NB4 (cell line): Measurements from ENCODE around the gene FBN1.

Experiments used
- DNase-seq: peaks from one replicate; pipeline ENCODE4 v3.0.0; 2010; ENCODE audit warnings: low read depth
- H3K4me3 ChIP-seq: one replicate; pipeline ENCODE4 v1.5.1; 2011; ENCODE audit warnings: mild to moderate bottlenecking, low read depth, low read length, moderate library complexity
- CTCF ChIP-seq: IDR thresholded peaks from one replicate; pipeline ENCODE4 v1.5.1; 2012; ENCODE audit warnings: low read depth, low read length
- MYC ChIP-seq: IDR thresholded peaks from 2 replicates; pipeline ENCODE4 v1.6.1; 2011; ENCODE audit warnings: low read depth, low read length
- POLR2A ChIP-seq: IDR thresholded peaks from 2 replicates; pipeline ENCODE4 v1.6.1; 2011; ENCODE audit warnings: mild to moderate bottlenecking; ENCODE audit not compliant: insufficient read length; ENCODE audit errors: extremely low read depth
- TF ChIP-seq, protein P1 (sequence below): IDR thresholded peaks from 2 replicates; pipeline ENCODE4 v1.6.1; 2011; ENCODE audit warnings: low read depth, low read length

Gene FBN1

DNA sequence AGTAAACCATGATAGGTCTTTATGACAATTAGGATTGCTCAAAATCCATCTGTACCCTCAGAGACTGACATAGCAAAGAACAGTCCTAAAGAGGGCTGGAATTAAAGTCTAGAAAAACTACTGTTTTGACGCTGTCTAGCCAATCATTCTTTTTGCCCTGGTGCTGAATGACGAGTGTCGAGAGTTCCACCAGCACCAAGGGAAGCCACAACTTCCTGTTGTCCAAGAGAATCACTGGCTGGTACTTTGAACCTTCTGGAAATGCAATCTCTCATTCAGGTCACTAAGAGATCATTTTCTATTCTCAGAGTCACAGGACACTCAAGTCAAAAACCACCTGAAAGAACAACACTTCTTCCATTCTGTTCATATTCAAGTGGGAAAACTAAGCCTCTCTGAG is 37.7 kb downstream of the FBN1 start:
- no peak overlapping the region for H3K4me3 ChIP-seq
- TF ChIP-seq CTCF = no peak
- DNase-seq = no peak

GRCh38 chr15:48604567-48604966 is 40.9 kb downstream of the FBN1 start:
- H3K4me3 ChIP-seq = no peak overlapping the region
- DNase-seq = no peak
- TF ChIP-seq CTCF (no peak), POLR2A (no peak), MYC (no peak)
- TF ChIP-seq, protein P1, sequence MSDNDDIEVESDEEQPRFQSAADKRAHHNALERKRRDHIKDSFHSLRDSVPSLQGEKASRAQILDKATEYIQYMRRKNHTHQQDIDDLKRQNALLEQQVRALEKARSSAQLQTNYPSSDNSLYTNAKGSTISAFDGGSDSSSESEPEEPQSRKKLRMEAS = no peak

DNA sequence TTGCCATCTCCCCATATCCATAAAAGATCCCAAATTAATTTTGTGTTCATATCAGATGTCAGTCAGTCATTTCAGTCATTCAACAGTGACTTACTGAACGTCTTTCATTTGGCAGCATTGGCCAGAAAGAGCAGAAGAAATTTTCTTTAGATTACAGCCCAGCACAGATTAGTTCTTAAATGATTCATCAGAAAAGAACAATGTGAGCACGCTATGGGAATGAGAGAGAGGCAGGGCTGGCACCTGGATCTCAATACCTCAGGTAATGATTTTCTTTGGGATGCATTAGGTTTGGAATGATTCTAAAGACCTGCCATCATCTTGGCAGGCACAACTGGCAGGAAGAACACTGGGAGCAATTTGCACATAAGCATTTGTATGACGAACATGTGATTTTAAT is 41.6 kb downstream of the FBN1 start:
- no peak for TF ChIP-seq POLR2A
- no peak for TF ChIP-seq MYC
- TF ChIP-seq, protein P1 = no peak
- DNase-seq = no peak
- H3K4me3 ChIP-seq = no peak overlapping the region

DNA sequence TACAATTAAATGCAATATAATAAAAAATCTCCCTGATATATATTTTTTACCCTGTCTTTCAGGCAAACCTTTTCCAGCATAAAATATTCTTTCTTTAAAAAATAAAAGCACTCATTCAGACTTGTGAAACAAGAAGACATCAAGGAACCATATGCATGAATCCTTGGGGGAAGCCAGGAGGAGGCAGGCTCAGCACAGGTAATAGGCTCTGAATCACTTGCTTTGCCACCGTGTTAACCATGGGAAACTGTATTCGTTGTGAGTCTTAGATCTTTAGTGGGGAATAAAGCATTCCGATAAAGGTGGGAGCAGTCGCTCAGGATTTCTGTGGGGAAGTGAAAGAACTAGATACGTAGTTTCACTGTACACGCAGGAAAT is 42.4 kb downstream of the FBN1 start:
- H3K4me3 ChIP-seq = no peak overlapping the region
- DNase-seq = no peak
- TF ChIP-seq, protein P1 = no peak

DNA sequence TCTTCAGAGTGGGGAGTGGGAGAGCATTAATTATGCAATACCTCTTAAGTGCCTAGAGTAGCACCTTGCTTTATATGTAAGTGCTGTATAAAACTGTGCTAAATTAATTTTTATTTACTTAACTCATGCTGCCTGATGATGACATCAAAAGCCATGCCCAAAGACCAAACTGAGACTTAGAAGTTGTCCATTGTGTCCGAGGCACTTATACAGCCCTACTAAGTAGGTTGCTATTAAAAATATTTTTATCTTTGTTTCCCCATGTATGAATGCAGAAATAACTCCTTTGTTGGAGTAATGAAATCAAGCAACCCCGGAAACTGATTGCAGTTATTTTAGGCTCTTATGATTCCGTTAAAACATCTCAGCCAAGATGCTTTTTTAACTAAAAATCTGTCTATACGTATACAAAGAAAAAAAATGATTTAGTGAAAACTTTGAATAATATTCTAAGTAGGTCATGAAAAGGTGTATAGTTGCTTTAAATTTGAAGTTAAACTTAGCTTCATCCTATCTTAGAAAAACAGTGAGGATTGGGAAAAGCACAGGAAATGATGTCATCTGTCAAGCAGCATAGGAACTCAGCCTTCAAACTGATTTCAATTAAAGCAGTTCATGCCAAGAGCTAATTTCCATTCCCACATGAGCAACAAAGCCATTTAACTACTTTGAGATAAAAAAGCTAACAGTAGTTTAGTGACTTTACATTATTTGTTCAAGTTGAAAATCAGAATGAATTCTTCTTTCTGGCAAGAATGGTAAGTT is 43.0 kb downstream of the FBN1 start:
- no peak overlapping the region for H3K4me3 ChIP-seq
- no peak for TF ChIP-seq POLR2A
- TF ChIP-seq MYC = no peak
- TF ChIP-seq, protein P1 = no peak
- TF ChIP-seq CTCF = no peak
- no peak for DNase-seq

GRCh38 chr15:48601095-48601494 is 44.4 kb downstream of the FBN1 start:
- TF ChIP-seq POLR2A = no peak
- no peak for TF ChIP-seq MYC
- TF ChIP-seq, protein P1 = no peak
- TF ChIP-seq CTCF = no peak
- H3K4me3 ChIP-seq = no peak overlapping the region
- DNase-seq = no peak

DNA sequence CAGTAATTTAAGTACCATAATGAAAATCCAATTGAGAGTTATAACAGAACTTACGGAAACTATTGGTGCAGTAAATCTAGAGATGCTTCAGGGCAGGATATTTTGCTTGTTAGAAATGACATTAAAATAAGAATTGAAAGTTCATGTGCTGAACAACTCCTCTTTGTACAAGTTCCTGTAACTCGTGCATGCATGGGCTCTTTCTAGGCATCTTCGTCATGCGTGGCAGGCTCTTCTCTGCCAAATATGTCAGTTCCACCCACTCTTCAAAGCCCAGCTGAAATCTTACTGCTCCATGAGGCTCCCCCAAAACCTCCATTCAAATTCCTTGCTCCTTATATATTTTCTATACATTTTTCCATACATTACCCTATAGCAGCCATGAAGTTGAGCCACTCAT is 48.7 kb downstream of the FBN1 start:
- H3K4me3 ChIP-seq = no peak overlapping the region
- TF ChIP-seq, protein P1 = no peak
- TF ChIP-seq MYC (no peak), CTCF (no peak), POLR2A (no peak)
- DNase-seq = no peak
